Measurements from ENCODE around the gene TNFRSF21.

TNFRSF21 gene

GRCh38 chr6:47294990-47295389, 14.7 kb downstream of the TNFRSF21 start:
- no peak for TF ChIP-seq CTCF (IDR thresholded peaks at IDR 0.05)

- no peak for TF ChIP-seq CTCF (IDR thresholded peaks at IDR 0.05)
Observed at GRCh38 chr6:47292944-47293343, 16.8 kb downstream of the TNFRSF21 start.

GRCh38 chr6:47292027-47292426, 17.7 kb downstream of the TNFRSF21 start:
- TF ChIP-seq CTCF (IDR thresholded peaks at IDR 0.05) = no peak

- TF ChIP-seq CTCF (IDR thresholded peaks at IDR 0.05) = no peak
Observed at GRCh38 chr6:47290124-47290834, 19.4 kb downstream of the TNFRSF21 start.

- no peak for TF ChIP-seq CTCF (IDR thresholded peaks at IDR 0.05)
Observed at GRCh38 chr6:47288267-47289090, 21.2 kb downstream of the TNFRSF21 start.

- TF ChIP-seq CTCF (IDR thresholded peaks at IDR 0.05) = no peak
Observed at GRCh38 chr6:47286301-47286700, 23.4 kb downstream of the TNFRSF21 start.

- TF ChIP-seq CTCF (IDR thresholded peaks at IDR 0.05) = no peak
Observed at GRCh38 chr6:47283993-47284392, 25.7 kb downstream of the TNFRSF21 start.
